NCI-H2029 treated with DMSO at 0.1 percent for 48 hours (cell line): ENCODE measurements around the gene CTNNBL1.

Experiments
- DNase-seq: peaks from one replicate; lab custom pipeline; 2025; lab: John Stamatoyannopoulos, UW

Gene CTNNBL1

DNA sequence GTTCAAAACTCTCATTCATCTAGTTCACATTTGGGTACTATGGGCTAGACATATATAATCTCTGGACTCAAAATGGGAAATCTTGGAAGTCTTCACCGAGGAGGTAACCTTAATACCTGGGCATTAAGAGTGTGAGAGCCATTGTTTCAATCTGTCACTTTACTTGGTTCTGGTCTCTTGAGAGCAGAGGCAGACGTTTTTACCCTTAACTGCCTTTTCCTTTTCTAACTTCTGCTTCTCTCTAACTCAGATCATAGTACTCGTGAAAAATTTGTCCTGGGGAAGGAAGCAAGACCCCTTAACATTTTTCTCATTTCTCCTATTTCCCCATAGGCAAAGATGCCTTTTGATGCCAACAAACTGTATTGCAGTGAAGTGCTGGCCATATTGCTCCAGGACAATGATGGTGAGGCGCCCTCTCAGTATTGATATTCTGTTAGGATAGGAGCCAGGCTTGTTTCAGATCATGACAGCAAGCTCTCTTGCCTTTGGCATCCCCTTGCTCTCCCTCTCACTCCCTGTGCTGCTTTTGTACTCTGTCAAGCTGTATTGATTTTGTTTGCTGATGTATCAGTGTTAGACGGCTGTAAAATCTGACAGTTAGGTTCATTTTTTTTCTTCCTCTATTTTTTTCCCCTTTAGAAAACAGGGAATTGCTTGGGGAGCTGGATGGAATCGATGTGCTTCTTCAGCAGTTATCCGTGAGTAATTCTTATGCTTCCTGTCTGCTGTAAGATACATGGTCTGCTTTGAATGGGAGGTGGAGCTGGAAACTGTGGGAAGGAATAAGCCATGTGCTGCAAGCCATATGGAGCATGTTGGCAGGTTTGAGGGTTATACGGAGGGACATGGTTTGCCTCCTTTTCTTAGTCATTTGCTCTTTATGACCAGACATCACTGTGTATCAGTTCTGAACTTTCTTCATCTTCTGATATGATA is 83.5 kb downstream of the CTNNBL1 start:
- DNase-seq = no peak

DNA sequence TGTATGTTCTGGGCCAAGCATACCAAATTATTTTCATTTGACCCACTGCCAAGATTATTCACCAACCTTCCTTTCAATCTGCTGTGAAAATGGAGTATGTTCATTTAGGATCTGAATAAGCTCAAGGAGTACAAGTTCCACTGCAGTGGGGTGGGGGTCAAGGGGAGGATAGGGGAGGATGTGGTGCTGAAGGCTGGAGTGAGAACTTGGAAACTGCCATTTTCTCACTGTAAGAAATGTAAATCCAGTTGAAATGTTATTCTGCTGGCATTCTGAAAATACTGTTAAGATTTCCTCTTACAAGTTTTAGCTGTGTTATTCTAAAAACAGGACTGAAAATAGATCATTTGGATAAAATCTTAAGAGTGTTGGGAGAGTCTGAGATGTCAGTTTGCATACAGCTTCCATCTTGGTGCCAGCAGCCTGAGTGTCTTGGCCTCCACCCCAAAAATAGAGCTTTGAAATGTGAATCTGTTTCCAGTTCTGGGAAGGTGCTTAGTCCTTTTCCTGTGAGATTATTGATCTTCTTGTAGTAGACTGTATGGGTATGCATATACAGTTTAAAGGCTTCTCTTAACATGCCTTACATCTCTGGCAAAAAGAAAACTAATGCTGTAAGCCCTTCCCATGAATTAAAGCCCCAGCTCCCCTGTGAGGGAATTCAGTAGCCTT is 84.3 kb downstream of the CTNNBL1 start:
- DNase-seq = no peak

DNA sequence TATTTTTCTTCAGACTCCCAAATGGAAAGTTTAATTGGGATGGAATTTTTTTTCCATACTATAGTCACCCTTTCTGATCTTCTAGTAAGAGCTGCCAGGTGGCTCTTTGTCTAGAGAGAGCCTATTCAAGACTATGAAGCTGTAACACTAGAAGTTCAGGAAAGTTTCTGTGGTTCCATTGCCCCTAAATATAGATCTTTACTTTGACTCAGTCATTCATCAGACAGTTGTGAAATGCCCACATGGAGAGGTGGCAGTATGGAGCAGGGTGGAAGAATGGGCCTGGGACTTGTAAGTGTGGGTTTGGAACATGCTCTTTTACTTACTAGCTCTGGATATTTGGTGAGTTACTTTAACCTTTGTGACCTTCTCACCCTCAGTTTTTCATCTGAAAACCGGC is 87.8 kb downstream of the CTNNBL1 start:
- no peak for DNase-seq

DNA sequence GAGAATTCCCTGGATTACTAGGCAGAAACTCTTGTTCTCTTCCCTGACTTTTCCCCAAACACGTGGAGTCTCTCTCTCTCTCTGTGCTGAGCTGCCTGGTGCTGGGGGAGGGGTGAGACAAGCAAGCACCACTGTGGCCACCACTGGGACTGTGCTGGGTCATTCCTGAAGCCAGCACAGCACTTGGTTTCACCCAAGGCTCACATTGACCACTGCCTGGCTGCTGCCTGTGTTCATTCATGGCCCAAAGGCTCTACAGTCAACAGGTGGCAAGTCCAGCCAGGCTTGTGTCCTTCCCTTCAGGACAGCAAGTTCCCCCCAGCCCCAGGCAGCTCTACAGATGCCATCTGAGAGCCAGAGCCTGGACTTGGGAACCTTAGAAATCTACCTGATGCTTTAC is 92.2 kb downstream of the CTNNBL1 start:
- no peak for DNase-seq

DNA sequence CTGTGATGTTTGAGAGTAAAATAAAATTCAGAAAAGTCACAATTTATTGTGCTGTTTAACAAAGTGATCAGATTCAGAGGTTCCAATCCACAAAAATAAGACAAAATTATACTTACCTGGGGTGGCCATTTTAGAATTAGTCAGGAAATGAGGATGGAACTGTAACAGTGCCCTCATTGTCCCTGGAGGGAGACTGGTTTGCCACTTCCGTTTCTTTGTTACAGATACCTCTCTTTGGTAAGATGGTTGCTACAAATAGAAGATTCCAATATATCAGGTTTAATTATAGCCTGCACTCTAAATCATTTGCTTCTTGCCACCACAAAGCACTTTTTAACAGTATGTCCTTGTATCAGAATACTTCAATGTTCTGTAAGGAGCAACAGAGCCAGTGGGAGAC is 95.6 kb downstream of the CTNNBL1 start:
- no peak for DNase-seq

DNA sequence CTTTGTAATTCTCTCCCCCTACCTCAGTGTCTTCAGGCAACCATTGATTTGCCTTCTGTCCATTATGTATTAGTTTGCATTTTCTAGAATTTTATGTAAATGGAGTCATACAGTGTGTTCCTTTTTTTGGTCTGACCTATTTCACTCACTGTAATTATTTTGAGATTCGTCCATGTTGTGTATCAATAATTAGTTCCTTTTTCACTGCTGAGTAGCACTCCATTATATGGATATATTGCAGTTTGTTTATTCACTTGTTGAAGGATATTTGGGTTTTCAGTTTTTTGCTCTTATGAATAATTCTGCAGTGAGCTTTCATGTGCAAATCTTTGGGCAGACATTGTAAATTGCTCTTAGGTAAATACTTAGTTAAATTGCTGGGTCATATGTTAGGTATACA is 97.1 kb downstream of the CTNNBL1 start:
- no peak for DNase-seq

DNA sequence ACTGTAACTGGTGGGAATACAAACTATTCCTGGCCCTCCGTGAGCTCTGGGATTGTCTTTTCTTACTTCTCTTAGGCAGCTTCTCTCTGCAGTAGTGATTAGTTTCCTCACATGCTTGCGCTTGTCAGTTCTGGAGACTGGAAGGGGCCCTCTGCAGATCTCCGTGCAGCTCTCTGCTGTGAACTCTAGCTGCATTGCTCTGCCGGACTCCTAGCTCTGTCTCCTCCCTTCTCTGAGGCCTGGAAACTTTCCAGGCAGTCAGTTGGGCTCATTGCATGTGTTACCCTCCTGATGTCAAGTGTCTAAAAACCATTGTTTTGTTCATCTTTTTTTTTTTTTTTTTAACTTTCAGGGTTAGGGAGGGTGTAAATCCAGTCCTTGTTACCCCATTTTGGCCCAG is 102.3 kb downstream of the CTNNBL1 start:
- no peak for DNase-seq

DNA sequence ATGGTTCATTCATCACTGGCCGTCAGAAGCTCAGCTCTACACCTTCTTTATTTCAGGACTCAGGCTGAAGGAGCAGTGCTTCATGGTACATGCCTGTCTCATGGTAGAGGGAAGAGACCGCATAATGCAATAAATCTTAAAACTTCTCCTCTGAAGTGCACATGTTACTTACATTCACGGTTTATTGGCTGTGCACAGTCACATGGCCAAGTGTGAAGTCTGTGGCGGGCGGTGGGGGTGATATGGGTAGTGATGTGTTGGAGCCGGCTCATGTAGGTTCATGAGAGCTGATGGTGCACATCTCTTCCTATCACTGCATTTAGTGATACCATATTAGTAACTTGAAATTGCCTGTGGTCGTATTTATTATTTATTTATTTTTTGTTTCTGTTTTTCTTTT is 102.9 kb downstream of the CTNNBL1 start:
- DNase-seq = no peak

DNA sequence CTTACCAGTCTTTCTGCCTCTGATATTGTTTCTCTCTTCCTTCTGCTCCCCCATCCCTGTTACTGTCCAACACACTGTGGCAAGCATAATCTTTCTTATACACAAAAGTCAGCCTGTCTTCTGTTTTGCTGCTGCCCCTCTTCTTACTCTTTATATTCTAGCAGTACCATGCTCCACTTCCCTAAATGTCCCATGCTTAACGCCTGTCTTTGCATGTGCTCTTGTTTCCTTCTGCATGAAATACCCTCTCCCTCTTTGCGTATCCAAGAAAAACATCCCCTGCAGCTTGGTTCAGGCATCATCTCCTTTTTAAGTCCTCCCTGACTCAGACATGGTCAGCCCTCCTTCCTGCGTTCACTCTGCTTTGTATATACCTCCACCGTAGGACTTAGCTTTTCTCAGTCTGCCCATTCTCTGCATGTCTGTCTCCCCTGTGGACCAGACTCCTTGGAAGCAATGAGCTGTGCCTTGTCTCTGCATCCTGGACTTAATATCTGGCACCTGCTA is 103.9 kb downstream of the CTNNBL1 start:
- no peak for DNase-seq

DNA sequence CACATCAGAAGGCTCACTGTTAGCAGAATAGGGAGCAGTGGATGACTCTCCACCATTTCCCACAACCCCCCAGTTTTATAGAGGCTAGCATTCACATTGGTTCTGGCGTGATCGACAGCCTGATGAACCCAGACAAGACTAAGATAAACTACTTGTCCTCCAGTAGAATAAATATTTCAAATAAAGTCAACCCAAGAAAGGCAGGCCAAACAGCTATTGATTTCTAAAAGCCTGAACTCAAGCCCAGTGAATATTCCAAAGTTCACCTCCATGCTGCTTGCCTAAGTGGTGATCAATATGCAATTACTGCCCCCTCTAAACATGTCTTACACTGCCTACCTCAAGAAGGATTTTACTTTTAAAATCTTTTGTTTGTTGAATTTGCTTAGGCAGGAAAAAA is 104.5 kb downstream of the CTNNBL1 start:
- DNase-seq = no peak

DNA sequence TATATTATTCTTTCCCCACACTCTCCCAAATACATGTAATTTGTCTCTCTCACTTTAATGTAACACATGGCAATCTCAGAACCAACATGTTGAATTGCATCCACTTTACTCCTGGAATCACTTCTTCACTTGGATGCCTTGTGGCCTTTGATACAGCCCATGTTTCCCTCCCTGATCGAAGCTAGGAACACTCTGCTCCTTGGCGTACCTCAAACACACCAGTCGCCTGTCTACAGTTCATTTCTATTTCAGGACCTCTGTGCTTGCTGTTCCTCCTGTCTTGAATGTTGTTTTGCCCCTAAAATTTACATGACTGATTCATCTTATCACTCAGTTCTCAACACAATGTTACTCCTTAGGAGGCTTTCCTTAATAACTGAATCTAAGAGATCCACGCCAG is 106.8 kb downstream of the CTNNBL1 start:
- DNase-seq = no peak

DNA sequence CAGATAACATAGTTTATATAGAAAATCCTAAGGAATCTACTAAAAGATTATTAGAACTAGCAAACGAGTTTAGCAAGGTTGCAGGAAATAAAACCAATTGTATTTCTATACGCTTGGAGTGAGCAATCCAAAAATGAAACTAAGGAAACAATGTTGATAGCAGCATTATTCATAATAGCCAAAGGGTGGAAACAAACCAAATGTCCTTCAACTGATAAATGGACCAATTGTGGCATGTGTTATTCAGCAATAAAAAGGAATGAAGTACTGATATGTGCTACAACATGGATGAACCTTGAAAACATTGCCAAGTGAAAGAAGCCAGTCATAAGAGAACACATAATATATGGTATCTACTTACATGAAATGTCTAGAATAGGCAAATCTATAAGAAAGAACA is 108.1 kb downstream of the CTNNBL1 start:
- DNase-seq = no peak

DNA sequence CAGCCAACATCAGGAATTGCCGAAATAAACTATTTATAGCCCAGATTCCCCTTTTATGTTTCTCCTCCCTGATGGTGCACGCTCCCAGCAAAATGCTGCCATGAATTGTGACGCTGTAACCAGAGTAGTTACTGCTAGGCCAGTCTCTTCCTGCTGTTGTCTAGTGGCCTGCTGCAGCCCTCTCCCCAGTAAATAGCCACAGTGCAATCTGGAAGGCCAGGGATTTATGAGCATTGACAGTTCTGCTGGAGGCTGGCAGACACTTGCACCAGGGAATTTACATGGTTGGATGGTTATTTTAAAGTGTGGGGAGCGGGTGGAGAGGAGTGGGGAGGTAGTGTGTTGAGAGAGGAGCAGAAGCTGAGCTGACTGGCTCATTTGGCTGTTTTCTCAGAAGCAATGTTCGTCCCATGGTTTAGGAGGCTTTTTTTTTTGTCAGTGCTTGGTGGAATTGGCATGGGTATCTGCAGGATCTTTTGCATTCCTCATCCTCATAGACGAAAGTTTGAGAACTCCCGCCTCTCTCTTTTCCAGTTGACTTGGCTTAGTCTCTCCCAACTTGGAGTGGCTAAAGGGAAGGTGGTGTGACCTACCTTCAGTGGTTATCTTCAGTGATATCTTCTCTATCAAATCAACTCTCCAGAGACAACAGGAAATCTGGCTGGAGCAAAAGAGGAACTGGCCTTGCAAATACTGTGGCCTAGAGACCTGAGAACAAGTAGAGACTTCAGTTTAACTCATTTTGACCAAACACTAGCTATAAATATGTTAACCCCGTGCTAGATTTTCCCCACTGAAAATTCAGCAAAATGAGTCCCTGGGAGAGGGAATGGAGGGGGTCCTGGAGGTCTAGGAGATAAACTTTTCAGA is 109.8 kb downstream of the CTNNBL1 start:
- DNase-seq = no peak

DNA sequence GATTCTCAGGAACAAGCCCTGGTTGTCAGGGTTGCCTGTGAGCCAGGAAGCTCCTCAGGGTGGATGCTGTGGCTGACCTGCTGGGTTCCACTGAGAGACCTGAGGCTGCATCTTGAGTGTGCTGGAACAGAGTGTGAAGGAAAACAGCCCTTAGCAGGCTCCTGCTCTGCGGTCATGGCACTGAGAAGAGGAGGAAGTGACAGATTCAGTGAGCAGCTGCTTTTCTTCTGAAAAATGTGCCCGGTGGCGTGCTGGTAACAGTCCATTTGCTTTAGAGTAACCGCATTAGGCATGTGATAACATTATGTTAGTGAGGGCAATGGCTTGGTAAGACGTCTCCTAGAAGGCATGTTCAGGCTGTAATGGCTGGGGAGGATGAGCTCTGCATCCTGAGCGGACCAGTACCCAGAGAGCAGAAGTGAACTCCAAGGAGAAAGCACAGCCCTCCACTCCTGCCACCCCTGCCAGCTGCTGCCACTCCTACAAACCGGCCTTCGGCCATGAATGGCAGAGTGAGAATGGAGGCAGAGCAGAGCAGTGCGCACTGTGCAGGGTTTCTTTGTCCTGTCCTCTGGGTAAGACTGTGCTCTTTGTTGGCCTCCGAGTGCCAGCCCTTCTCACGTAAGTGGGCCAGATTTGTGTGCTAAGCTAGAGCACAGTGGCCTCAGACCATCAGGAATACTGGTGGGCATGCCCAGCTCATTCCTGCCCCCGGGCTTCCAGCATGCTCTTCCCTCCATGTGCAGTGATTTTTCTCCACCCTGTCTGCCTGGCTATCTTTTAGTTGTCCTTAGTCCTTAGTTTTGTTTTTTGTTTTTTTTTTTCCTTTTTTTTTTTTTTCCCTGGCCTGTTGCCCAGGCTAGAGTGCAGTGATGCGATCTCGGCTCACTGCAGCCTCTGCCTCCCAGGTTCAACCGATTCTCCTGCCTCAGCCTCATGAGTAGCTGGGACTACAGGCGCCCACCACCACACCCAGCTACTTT is 111.0 kb downstream of the CTNNBL1 start:
- DNase-seq = no peak

DNA sequence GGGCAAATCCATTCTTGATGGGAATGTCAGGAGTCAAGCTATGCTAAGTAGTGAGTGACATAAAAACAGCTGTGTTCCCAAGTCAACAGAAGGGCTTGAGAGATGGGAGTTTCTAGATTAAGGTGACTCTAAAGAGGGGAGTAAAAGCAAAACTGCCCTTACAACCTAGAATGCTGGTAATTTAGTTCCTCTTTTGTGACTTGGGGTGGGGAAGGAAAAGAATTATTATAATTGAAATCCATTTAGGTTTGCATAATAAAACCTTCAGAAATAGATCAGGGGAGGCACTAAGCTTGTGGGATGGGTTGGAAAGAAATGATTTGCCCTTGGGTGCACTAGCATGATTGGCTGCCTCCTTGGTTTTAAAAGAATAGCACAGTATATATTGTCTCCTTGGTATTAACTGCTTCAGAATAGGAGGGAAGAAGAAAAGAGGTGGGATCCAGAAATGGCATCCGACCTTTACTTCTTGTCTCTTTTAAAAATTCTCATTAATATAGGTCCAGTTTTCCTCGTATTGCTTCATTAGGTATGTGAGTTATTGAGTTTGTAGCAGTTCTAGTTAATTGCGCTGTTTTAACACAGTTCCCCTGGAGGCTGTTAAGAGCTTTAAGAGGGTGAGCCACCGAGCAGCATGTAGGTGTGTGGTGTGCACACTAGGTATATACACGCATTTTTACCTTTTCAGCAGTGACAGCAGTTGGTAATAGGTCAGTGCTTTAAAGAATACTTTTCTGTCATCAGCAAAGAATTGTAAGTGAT is 113.8 kb downstream of the CTNNBL1 start:
- no peak for DNase-seq

DNA sequence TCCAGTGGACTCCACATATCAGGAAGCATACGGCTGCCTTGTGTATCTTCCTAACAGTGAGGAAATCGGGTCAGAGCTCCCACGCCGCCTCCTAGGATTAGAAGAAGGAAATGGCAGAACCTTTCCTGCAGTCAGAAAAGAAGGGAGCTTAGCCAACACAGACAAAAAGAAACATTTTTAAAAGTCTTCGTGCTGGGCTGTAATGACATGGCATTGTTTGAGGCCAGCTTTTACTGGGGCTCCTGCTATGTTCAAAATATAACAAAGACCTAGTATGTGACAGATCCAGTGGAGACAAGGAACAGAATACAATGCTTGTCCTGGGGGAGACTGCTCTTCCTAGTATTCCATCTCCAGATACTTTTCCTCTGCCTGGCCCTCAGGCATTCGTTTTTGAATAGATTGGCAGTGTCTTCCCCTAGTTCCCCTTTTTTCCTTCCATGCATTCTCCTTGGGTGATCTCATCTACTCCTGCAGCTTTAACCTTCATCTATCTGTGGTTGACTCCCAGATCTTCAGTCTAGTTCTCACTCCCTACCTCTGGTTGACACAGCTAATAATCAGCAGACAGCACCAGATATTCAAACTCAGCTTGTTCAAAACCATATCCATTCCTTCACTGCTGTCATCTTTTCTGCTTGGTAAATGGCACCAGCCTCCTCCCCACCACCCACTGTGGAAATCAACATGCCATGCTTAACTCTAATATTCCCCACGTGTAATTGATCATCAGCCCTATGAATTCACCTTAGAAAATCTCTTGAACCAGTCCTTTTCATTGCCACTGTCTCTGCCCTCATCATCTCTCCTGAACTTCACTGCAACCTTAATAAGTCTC is 114.6 kb downstream of the CTNNBL1 start:
- no peak for DNase-seq

DNA sequence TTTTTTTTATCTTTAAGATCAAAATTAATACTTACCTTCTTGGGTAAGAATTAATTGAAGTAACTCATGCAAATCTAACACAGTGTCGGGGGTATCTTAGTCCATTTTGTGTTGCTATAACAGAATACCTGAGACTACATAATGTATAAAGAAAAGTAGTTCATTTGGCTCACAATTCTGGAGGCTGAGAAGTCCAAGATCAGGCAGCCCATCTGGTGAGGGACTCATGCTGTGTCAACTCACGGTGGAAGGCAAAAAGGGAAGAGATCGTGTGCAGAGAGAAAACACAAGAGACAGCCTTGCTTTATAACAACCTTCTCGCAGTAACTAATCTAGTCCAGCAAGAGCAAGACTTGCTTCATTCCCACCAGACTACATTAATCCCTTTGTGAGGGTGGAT is 116.2 kb downstream of the CTNNBL1 start:
- DNase-seq = no peak

DNA sequence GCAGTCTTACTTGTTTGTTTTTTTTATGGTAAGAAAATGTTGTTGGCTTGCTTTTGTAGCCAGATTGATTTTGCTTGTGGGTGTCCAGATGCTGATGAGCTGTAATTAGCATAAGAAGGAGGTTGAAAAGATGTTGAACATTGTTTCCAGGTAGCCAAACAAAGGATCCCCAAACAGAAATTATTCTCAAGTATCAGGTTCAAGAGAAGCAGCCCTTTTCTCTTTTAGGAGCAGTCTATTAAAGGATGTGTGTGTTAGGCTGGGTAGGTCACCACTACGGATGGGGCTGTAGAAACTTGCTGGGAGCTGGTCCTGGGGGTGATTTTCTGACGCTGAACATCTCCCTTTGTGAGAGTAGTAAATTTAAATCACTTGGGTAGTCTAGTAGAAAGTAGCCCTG is 122.2 kb downstream of the CTNNBL1 start:
- peak; percentile 34 for DNase-seq

DNA sequence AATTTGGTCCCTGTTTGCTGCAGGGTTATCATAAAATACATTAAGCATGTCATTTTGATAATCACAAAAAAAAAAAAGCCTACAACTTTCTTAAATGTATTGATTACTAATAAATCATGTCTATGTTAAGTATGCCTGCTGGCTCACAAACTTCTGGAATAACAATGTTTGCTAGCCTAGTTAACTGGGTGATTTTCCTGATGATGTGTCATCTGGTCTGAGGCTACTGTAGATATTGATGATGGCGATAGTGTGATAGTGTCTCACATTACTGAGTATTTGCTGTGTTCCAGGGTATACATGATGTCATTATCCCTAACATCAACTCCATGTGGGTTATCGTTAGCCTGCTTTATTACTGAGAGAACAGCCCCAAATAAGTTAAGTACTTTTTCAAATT is 122.9 kb downstream of the CTNNBL1 start:
- no peak for DNase-seq
